HepG2 (cell line): ENCODE results near the gene CLDN19. TPM values are rescaled to one million over a fixed set of nuclear protein-coding genes. Genes with fewer than 3 reads are reported as not detected.

Experiments used
- ATAC-seq: fragments of 200-7000 bp; cut with Tn5 transposase; 3 replicates; pipeline ENCODE4 v1.9.1; 2020; ENCODE audit warnings: mild to moderate bottlenecking, moderate library complexity
- BruUV-seq: library from RNA; stranded (reverse); fragments of 400-500 nt; replicated peaks from 2 replicates; lab custom pipeline; 2021; lab: Mats Ljungman, UMichigan
- CTCF ChIA-PET: fragments of 300-600 bp; formaldehyde crosslinking; extraction: SDS; loops from one replicate; lab custom pipeline; 2021; ENCODE audit warnings: low total read pairs, inconsistent platforms, low intra/inter-chr PET ratio; lab: Yijun Ruan, JAX
- POLR2A ChIA-PET: fragments of 350-600 bp; sonication (Branson Sonifier 250); formaldehyde crosslinking; loops from one replicate; lab custom pipeline; 2020; ENCODE audit warnings: antibody characterized with exemption, inconsistent platforms; lab: Yijun Ruan, JAX
- DNase-seq: peaks from one replicate; pipeline ENCODE4 v3.0.0-alpha.2; 2015; ENCODE audit warnings: low spot score
- FAIRE-seq: peaks from 3 replicates; lab custom pipeline; 2011; peaks lifted over from hg19 to GRCh38; lab: Jason Lieb, UNC
- H2AFZ ChIP-seq: one replicate; pipeline ENCODE4 v1.6.1; 2011; ENCODE audit warnings: low read length, inconsistent platforms
- H3K27ac ChIP-seq: fragments of 300-600 bp; 3 replicates; pipeline ENCODE4 v1.8.0; 2011; ENCODE audit warnings: mixed run types, mild to moderate bottlenecking, mixed read lengths, low read length, inconsistent platforms; ENCODE audit not compliant: insufficient read depth; ENCODE audit errors: extremely low read length
- H3K27me3 ChIP-seq, 2 experiments: fragments of 200-600 bp in 1 of 2; 2 replicates in 1 of 2; 3 replicates in 1 of 2; pipeline versions ENCODE4 v1.6.0 to v1.8.0; 2011; ENCODE audit warnings: low read length in 2 of 2, mild to moderate bottlenecking in 2 of 2, moderate library complexity in 2 of 2, inconsistent platforms in 1 of 2; ENCODE audit not compliant: insufficient read depth in 2 of 2, control insufficient read depth in 1 of 2
- H3K36me3 ChIP-seq, 2 experiments: fragments of 200-600 bp in 1 of 2; replicated peaks in 1 of 2; 2 replicates in 1 of 2; 3 replicates in 1 of 2; pipeline versions ENCODE4 v1.5.1 to v1.8.0; 2011; ENCODE audit warnings: low read length in 2 of 2, inconsistent platforms in 1 of 2; ENCODE audit not compliant: insufficient read depth in 2 of 2, control insufficient read depth in 1 of 2
- H3K4me1 ChIP-seq: 2 replicates; pipeline ENCODE4 v1.5.1; 2012; ENCODE audit warnings: low read length, inconsistent platforms; ENCODE audit not compliant: insufficient read depth
- H3K4me2 ChIP-seq: 2 replicates; pipeline ENCODE4 v1.6.0; 2011; ENCODE audit warnings: low read depth, low read length, inconsistent platforms
- H3K4me3 ChIP-seq, 3 experiments: fragments of 200-600 bp in 1 of 3; sonication (generic), shearing (Covaris generic) in 1 of 3; replicated peaks in 1 of 3; 2 replicates each; pipeline ENCODE4 v1.5.1; 2011 to 2016; ENCODE audit warnings: low read length in 3 of 3, inconsistent platforms in 2 of 3, low read depth in 2 of 3, mild to moderate bottlenecking in 2 of 3, control low read depth in 1 of 3, mixed read lengths in 1 of 3; ENCODE audit not compliant: insufficient read depth in 1 of 3
- H3K79me2 ChIP-seq: one replicate; pipeline ENCODE4 v1.6.1; 2011; ENCODE audit warnings: low read length, inconsistent platforms; ENCODE audit not compliant: insufficient read depth
- H3K9ac ChIP-seq: 2 replicates; pipeline ENCODE4 v1.6.0; 2011; ENCODE audit warnings: mild to moderate bottlenecking, low read depth, low read length, inconsistent platforms; ENCODE audit not compliant: insufficient read depth
- H3K9me3 ChIP-seq: 2 replicates; pipeline ENCODE4 v1.5.1; 2012; ENCODE audit warnings: mild to moderate bottlenecking, low read length
- H4K20me1 ChIP-seq: 2 replicates; pipeline ENCODE4 v1.6.0; 2011; ENCODE audit warnings: inconsistent platforms, mild to moderate bottlenecking, low read length, moderate library complexity; ENCODE audit not compliant: insufficient read depth
- HMGA1 ChIP-seq: sonication (generic); formaldehyde crosslinking; conservative IDR thresholded peaks from 2 replicates; pipeline ENCODE4 v1.4.0; 2020; ENCODE audit warnings: missing genetic modification reagents
- IRX3 ChIP-seq: sonication (generic); formaldehyde crosslinking; IDR thresholded peaks from 2 replicates; pipeline ENCODE4 v1.8.1; 2023; ENCODE audit warnings: mild to moderate bottlenecking, low read depth, missing genetic modification reagents, borderline replicate concordance
- KDM4B ChIP-seq: sonication (generic); formaldehyde crosslinking; IDR thresholded peaks from 2 replicates; pipeline ENCODE4 v1.4.0; 2020; ENCODE audit warnings: missing genetic modification reagents
- RFX1 ChIP-seq: fragments of 450-650 bp; IDR thresholded peaks from 2 replicates; pipeline ENCODE4 v1.6.1; 2017
- SNAPC5 ChIP-seq: sonication (generic); formaldehyde crosslinking; IDR thresholded peaks from 2 replicates; pipeline ENCODE4 v1.8.1; 2023; ENCODE audit warnings: mild to moderate bottlenecking, missing genetic modification reagents, borderline replicate concordance
- SRSF9 ChIP-seq: fragments of 200-400 bp; formaldehyde crosslinking; IDR thresholded peaks from 2 replicates; pipeline ENCODE4 v1.6.1; 2018; ENCODE audit warnings: borderline replicate concordance, mild to moderate bottlenecking, low read depth, low read length; ENCODE audit not compliant: insufficient read depth, poor library complexity, severe bottlenecking
- TFDP2 ChIP-seq: sonication (generic); formaldehyde crosslinking; IDR thresholded peaks from 2 replicates; pipeline ENCODE4 v1.4.0; 2020; ENCODE audit warnings: missing genetic modification reagents
- ZNF550 ChIP-seq: sonication (generic); formaldehyde crosslinking; IDR thresholded peaks from 2 replicates; pipeline ENCODE4 v1.4.0; 2020; ENCODE audit warnings: mild to moderate bottlenecking, missing genetic modification reagents, borderline replicate concordance
- ZNF574 ChIP-seq: sonication (generic); formaldehyde crosslinking; IDR thresholded peaks from 2 replicates; pipeline ENCODE4 v1.4.0; 2020; ENCODE audit warnings: missing genetic modification reagents
- WGBS: methylation state at CpG from one replicate; pipeline ENCODE4 v1.1.6; 2017; ENCODE audit warnings: low lambda C conversion rate; 5-methylcytosine and 5-hydroxymethylcytosine counted together
- in situ Hi-C: cut with HindIII; loops from 2 replicates; pipeline ENCODE4 v1.10.0; 2017; ENCODE audit warnings: low pct_unique_long_range_greater_than_20kb; ENCODE audit not compliant: extremely low pct_ligation_motif_present
- intact Hi-C: fragments of 100-400 bp; cut with micrococcal nuclease; formaldehyde crosslinking; loops from one replicate; pipeline ENCODE4 v1.10.0; 2022; ENCODE audit not compliant: unreplicated experiment
- polyA plus RNA-seq, 8 experiments: library from polyadenylated mRNA; depleted of rRNA in 3 of 8; stranded (reverse) in 7 of 8; unstranded in 1 of 8; fragments of >200 nt; fragmentation: Illumina TruSeq in 4 of 8; extraction: Trizol in 4 of 8; gene quantifications; 2 replicates each; pipeline versions ENCODE4 v1.2.1 to v1.2.3, GENCODE V29; 2011 to 2016; ENCODE audit warnings: low read depth in 4 of 8, missing spikeins in 1 of 8, mixed read lengths in 1 of 8; ENCODE audit not compliant: insufficient read depth in 1 of 8
- total RNA-seq, 5 experiments: library from RNA; depleted of rRNA; stranded (reverse); fragments of >200 nt; fragmentation: Illumina TruSeq; extraction: Trizol; gene quantifications; 2 replicates each; pipeline ENCODE4 v1.2.3, GENCODE V29; 2016; ENCODE audit warnings: low read depth in 1 of 5

CLDN19 gene
- total and polyA plus RNA-seq, 2 of the 13 experiments (the other 11 are each of a cell fraction or from before 2014, with no cell fraction given) = 5.0 to 7.6 TPM

GRCh38 chr1:42733415-42734200, 6.4 kb downstream of the CLDN19 start:
- no peak overlapping the region for H3K9ac ChIP-seq
- ATAC-seq = no peak
- no peaks in the 10 kb centered on the region for H4K20me1 ChIP-seq
- CTCF ChIA-PET = no interaction called here
- no peak overlapping the region for H3K27ac ChIP-seq
- in situ Hi-C loops = loop anchor here (25.0 kb wide), 1 partner anchor 396 kb away; the partner anchor contains the start of gene FOXJ3
- peak overlapping the region; percentile 18; the same call in 1 of the 2 replicates for H3K4me2 ChIP-seq
- H3K79me2 ChIP-seq = no peaks in the 10 kb centered on the region
- DNase-seq = no peak
- H3K9me3 ChIP-seq = no peaks in the 10 kb centered on the region
- FAIRE-seq = no peak
- BruUV-seq = no TSS peak
- POLR2A ChIA-PET = interaction anchor here (1.1 kb wide), 1 partner anchor 33 kb away, joined by 5 read pairs; the partner anchor contains the start of genes C1orf50 and P3H1
- H3K4me1 ChIP-seq = peaks cover 42% of the 10 kb centered on the region
- intact Hi-C loops = no loop called here
- WGBS = 63% methylated on average over 7 of the region's 12 CpGs
- no peak overlapping the region for H3K4me3 ChIP-seq
- H3K27me3 ChIP-seq = no peaks in the 10 kb centered on the region
- no peak for TF ChIP-seq RFX1
- no peak for TF ChIP-seq HMGA1 (CRISPR knock-in tag)
- no peak for TF ChIP-seq ZNF574
- no peak for TF ChIP-seq SRSF9
- no peak for TF ChIP-seq IRX3 (CRISPR knock-in tag)
- TF ChIP-seq SNAPC5 (CRISPR knock-in tag) = no peak
- no peak for TF ChIP-seq KDM4B
- no peak for TF ChIP-seq TFDP2 (CRISPR knock-in tag)
- no peak for TF ChIP-seq ZNF550
- TF ChIP-seq, all 625 proteins: peak for 0
- Histone ChIP-seq H3K36me3 (no peaks in the 10 kb centered on the region), H2AFZ (no peak overlapping the region)
